ENCODE data around the gene KCTD2.
"Not testable (repeated sequence)": the region's sequence is repeated elsewhere in the genome, so short reads cannot be mapped to it uniquely, and the experiment has no call there.

The KCTD2 gene

DNA sequence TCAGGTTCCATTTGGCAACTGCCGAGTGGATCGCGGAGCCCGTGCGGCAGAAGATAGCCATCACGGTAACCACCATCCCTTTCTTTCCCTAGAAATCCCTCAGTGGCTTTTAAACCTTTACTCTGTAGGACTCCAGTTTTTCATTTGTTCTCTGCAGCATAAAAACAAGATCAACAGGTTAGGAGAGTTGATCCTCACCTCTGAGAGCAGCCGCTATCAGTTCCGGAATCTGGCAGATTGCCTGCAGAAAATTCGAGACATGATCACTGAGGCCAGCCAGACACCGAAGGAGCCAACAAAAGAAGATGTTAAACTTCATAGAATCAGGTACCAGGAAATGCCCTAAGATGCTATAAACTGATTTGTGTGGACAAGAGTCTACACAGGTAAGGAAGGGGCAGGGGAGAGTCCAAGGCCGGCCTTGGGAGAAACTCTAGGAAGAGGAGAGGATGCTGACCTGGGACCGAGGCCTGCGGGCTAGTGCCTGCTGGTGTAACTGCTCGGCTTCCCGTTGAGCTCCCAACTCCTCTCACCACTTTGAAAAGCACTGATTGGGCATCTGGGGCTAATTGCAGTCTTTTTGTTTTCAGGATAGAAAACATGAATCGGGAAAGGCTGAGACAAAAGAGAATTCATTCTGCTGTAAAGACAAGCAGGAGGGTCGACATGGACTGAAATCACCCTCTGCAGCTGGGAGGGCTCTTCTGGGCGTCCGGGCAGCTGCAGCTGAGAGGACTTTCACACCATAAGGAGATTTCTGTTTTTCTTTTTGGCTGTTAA, 26.5 kb upstream of the KCTD2 start:
- DNase-seq, result no peak

DNA sequence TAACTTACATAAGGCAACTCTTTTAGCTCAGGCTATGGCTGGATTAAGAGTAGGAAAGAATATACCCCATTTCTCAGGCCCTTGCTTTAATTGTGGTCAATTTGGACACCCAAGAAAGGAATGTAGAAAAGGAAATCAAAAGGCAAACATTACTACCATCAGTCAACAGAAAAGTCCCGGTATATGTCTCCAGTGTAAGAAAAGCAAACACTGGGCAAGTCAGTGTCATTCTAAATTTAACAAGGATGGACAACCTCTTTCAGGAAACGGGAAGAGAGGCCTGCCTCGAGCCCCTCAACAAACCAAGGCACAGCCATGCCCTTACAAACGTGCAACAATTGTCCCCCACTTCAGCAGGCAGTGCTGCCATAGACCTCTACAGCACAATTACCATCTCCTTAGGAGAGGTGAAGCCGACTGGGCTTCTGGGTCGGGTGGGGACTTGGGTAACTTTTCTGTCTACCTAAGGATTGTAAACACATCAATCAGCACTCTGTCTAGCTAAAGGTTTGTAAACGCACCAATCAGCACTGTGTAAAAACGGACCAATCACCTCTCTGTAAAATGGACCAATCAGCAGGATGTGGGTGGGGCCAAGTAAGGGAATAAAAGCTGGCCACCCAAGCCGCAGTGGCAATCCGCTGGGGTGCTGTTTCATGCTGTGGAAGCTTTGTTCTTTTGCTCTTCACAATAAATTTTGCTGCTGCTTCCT, 22.2 kb upstream of the KCTD2 start:
- peak; percentile 27 for DNase-seq

GRCh38 chr17:75025398-75025734, 21.7 kb upstream of the KCTD2 start:
- DNase-seq, result not testable (repeated sequence)

DNA sequence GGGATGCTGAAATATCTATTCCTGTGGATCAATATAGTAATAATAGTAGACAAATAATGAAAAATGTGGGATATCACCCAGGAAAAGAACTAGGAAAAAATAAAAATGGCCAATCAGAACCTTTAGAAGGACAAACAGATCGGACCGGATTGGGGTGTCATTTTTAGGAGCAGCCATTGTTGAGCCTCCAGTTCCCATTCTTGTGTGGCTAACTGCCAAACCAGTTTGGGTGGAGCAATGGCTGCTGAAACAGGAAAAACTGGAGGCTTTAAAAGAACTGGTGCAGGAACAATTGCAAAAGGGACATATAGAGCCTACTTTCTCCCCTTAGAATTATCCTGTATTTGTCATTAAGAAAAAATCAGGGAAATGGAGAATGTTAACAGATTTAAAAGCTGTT, 20.4 kb upstream of the KCTD2 start:
- DNase-seq, result not testable (repeated sequence)

DNA sequence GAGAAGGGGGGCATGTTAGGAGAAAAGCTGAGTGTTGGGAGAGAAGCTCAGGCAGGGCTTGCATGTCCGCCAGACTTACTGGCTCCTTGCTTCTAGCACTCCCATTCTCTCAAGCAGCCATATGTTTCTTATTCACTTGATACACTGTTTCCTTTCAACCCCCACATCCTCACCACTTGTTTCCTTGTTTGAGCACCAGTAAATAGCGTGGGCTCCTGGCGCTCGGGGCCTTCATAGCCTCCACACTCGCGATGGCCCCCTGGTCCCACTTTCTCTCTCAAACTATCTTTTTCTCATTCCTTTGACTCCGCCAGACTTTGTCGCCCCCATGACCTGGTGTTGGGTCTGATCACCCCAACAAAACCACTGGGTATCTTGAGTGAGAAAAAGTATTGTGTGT, 16.9 kb upstream of the KCTD2 start:
- DNase-seq, result no peak

- peak; percentile 77 for DNase-seq
These were observed 14.9 kb upstream of the KCTD2 start for GRCh38 chr17:75031972-75032719.

- DNase-seq, result no peak
These were observed 14.2 kb upstream of the KCTD2 start for GRCh38 chr17:75032720-75033280.

GRCh38 chr17:75033346-75034235, 13.4 kb upstream of the KCTD2 start:
- peak; percentile 81 for DNase-seq

DNA sequence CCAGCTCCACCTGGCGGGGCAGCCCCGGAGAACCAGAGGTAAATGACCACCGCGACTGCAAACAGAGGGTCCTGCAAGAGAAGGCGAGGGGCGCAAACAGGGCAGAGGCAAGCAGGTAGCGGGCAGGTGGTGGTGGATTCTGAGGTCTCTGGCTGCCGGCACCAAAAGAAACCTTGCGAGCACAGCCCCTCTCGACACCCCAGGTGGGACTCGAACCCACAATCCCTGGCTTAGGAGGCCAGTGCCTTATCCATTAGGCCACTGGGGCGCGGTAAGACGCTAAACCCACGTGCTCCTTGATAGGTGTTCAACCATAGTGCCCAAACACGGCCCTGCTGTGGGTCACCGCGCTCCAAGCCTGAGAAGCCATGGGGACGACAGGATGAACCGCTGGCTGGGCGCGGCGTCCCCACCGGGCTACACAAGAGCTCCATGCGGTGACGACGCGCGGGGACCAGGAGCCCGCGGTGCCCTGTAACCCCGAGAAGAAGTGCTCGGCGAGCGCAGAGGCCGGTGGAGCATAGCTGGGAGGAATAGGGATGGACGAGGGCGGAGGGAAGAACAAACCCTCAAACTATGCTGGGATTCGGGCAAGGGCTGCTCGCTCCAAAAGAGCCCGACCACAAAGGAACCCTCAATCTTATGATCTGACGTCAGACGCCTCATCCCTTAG, 12.7 kb upstream of the KCTD2 start:
- peak; percentile 81 for DNase-seq

DNA sequence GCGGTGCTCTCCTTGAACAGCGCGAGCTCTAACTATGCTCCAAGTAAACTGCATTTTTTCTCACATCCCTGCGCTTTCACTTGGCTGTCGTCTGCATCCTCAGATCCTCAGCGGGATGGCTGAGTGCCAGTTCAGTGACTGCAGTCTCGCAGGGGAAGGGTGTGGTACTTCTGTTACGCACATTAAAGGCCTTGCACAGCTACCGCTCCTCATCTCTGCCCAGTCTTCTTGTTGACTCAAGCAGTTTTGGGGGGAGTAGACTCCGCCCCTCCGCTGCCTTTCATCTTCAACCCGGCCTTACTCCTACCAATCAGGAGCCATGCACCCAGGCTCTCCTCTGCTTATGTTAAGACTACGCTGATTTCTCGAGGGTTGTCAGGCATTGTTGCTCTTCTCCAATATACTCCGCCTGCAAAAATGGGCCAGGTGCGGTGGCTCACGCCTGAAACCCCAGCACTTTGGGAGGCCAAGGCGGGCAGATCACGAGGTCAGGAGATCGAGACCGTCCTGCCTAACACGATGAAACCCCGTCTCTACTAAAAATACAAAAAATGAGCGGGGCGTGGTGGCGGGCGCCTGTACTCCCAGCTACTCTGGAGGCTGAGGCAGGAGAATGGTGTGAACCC, 10.3 kb upstream of the KCTD2 start:
- DNase-seq, result peak; percentile 96

- DNase-seq, result no peak
These were observed 7.8 kb upstream of the KCTD2 start for GRCh38 chr17:75039238-75039637.

- no peak for DNase-seq
These were observed 5.3 kb upstream of the KCTD2 start for GRCh38 chr17:75041656-75042280.

DNA sequence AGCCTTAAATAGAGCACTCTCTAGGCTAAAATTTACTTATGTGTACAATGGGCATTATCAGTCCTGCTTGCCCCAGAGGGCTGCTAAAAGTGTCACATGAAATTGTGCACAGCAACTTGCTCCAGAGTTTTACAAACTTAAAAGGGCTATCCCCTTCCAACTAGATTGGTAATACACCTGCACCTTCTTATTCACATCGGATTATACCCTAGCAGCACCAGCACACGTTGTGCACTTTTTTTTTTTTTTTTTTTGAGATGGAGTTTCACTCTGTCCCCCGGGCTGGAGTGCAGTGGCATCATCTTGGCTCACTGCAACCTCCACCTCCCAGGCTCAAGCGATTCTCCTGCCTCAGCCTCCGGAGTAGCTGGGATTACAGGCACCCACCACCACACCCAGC, 3.2 kb upstream of the KCTD2 start:
- not testable (repeated sequence) for DNase-seq

DNA sequence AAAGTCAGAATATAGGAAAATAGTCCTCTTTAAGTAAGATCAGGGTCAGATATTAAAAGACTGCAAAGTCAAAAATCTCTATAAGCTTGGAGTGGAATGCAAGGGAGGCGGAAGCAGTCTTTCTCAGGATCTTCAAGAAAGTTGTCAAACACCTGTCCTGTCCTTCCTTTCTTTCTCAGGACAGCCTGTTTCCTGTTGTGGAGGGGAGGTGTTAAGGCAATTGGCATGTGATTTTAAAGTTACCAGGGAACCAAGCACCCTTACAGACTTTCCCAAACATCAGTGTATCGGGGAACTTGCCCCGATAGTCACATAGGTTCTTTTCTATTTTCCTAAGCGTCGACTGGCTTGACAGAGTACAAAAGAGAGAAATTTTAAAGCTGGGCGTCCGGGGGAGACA, 2.3 kb upstream of the KCTD2 start:
- no peak for DNase-seq

GRCh38 chr17:75045946-75046406, 1.0 kb upstream of the KCTD2 start:
- not testable (repeated sequence) for DNase-seq

DNA sequence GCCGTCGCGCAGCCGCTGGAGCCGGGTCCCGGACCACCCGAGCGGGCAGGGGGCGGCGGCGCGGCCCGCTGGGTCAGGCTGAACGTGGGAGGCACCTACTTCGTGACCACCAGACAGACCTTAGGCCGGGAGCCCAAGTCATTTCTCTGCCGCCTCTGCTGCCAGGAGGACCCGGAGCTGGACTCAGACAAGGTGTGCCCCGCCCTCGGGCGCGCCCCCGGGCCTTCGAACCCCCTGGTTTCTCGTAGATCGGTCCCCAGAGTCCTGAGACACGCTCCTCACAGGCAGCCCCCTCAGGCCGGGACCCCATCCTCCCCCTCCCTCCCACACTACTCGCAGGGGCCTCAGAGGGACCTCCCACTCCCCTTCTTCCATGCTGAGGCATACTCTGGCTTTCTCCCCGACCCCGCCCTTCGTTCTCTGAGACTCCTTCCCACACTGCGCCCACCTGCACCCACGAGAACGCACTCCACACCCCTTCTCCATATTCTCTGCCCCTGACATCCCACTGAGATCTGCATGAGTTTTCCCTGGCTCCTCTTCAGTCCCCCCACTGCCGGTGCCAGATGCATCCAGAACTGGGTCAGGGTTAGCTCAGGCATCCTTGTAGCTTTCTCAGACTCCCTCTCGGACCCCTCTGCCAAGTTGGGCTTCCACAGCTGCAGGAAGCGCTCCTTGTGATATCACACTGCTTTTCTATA, 523 bp downstream of the KCTD2 start:
- peak; percentile 46 for DNase-seq

GRCh38 chr17:75048249-75048878, 1.3 kb downstream of the KCTD2 start:
- DNase-seq, result no peak

- DNase-seq, result no peak
These were observed 2.0 kb downstream of the KCTD2 start for GRCh38 chr17:75049057-75049456.

- DNase-seq, result no peak
These were observed 2.7 kb downstream of the KCTD2 start for GRCh38 chr17:75049706-75050105.

DNA sequence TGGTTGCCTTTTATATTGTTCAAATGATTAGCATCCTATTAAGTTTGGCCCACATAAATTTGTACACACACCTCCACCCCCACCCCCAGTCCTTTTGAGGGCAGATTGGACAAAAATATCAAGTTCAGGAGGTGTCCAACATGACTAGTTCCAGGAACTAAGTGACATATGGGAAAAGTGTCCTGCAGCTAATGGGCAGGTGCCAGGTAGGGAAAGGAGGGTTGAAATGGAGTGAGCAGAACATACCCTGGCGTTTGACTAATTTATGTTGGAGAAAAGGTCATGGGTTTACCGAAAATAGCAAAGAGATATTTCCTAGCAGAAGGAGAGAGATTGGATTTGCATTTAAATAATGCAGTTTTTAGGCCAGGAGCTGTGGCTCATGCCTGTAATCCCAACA, 4.9 kb downstream of the KCTD2 start:
- no peak for DNase-seq

Data from CD4-positive, alpha-beta T cell treated with Interleukin-6 for 4 hours (primary cell).